AG10803 (cell line): ENCODE data around the gene RAD21L1.

ENCODE experiments used
- DNase-seq: peaks from one replicate; pipeline ENCODE4 v3.0.0; 2010; ENCODE audit warnings: low read depth
- H3K4me3 ChIP-seq: 2 replicates; pipeline ENCODE4 v1.5.1; 2011; ENCODE audit warnings: mild to moderate bottlenecking, low read length, control low read depth
- CTCF ChIP-seq: conservative IDR thresholded peaks from 2 replicates; pipeline ENCODE4 v1.5.1; 2011; ENCODE audit warnings: mild to moderate bottlenecking, low read length, control low read depth, inconsistent platforms

The RAD21L1 gene

GRCh38 chr20:1301031-1301529 lies 75.2 kb downstream of the RAD21L1 start:
- no peak overlapping the region for H3K4me3 ChIP-seq
- DNase-seq, result peak; percentile 57
- TF ChIP-seq CTCF, result no peak

- H3K4me3 ChIP-seq, result no peak overlapping the region
- no peak for DNase-seq
- no peak for TF ChIP-seq CTCF
These were observed 77.1 kb downstream of the RAD21L1 start for GRCh38 chr20:1302685-1303541.

GRCh38 chr20:1304710-1305515 lies 79.1 kb downstream of the RAD21L1 start:
- no peak overlapping the region for H3K4me3 ChIP-seq
- DNase-seq, result no peak
- no peak for TF ChIP-seq CTCF
